Right lobe of liver (tissue), 4 donors: Measurements from ENCODE around the gene PTGES2.

Experiments used
- CTCF ChIP-seq, 4 donors: fragments of 200-600 bp in 3 of 4; fragments of 450-650 bp in 1 of 4; IDR thresholded peaks; one replicate each; pipeline versions ENCODE4 v1.5.1 to v1.8.0; 2016 to 2022; ENCODE audit warnings: antibody characterized with exemption in 4 of 4, mild to moderate bottlenecking in 2 of 4
- POLR2A ChIP-seq: fragments of 450-650 bp; IDR thresholded peaks from one replicate; pipeline ENCODE4 v1.6.1; 2017; ENCODE audit warnings: antibody characterized with exemption, mild to moderate bottlenecking
- donor health status: DM: no; HTN: no; CAD: no.
- donor health status: DM: no; HTN: no; CAD: no.
- donor health status: DM: no; HTN: yes; CAD: no.

DNA sequence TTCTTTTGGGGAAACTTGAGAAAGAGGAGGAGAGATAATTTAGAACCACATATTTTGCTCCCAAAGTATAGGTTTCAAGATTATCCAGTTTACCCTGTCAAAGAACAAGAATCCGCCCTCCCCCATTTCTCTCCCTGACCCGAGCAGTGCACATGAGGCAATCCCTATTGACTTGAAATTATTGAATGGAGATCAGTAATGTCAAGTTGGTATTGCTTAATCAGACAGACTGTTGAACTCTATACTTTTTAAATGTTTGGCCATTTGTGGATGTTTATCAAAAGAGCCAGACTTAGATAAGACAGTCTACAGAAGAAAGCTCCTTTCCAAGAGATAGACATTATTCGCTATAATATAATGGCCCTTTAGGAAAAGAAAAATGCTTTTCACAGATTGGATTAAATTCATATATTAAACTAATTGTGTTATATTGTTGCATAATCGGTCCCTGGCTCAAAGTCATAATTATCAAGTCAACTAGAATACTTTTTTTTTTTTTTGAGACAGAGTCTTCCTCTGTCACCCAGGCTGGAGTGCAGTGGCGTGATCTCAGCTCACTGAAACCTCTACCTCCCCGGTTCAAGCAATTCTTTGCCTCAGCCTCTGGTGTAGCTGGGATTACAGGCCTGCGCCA is 54.2 kb downstream of the PTGES2 start:
- TF ChIP-seq CTCF (IDR thresholded peaks at IDR 0.05): no peak
- no peak for TF ChIP-seq POLR2A
